Myocyte (in vitro differentiated cells): Measurements from ENCODE around the gene SLC16A13. TPM values are rescaled to one million over a fixed set of nuclear protein-coding genes. Genes with fewer than 3 reads are reported as not detected.
"Not testable (repeated sequence)": the region's sequence is repeated elsewhere in the genome, so short reads cannot be mapped to it uniquely, and the experiment has no call there.

Experiments used
- DNase-seq: peaks from one replicate; pipeline ENCODE4 v3.0.0-alpha.2; 2012; ENCODE audit warnings: low read depth
- total RNA-seq: library from RNA; depleted of rRNA; stranded (reverse); fragments of >200 nt; gene quantifications from 2 replicates; pipeline ENCODE4 v1.2.3, GENCODE V29; 2014

Gene SLC16A13
- total RNA-seq, 1 donor from 2014 or later: 0.75 TPM

DNA sequence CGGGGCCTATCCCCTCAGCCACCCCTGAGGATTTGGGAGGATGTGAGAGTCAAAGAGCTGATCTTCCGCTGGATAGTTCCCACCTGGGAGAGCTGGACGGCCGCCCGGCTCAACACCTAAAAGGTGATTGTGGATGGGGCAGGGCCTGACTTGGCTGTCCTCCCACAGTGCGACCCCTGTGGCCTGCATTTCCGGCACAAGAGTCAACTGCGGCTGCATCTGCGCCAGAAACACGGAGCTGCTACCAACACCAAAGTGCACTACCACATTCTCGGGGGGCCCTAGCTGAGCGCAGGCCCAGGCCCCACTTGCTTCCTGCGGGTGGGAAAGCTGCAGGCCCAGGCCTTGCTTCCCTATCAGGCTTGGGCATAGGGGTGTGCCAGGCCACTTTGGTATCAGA, 8.5 kb upstream of the SLC16A13 start:
- no peak for DNase-seq

DNA sequence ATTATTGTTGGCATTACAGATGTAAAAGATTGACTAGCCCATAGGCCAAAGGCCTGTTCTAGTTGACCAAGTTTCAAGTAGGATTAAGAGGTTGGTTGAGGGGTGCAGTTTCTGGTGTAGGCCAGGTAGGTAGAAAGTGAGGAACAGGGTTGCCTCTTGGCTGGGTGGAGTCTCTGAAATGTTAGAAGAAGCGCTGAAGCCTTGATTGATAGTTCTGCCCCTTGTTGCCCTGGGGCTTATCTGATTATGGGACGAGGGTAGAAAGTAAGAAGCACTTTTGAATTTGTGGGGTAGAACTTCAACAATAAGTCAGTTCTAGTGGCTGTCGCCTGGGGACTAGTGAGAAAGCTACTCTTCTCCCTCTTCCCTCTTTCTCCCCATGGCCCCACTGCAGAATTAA, 6.7 kb upstream of the SLC16A13 start:
- no peak for DNase-seq

DNA sequence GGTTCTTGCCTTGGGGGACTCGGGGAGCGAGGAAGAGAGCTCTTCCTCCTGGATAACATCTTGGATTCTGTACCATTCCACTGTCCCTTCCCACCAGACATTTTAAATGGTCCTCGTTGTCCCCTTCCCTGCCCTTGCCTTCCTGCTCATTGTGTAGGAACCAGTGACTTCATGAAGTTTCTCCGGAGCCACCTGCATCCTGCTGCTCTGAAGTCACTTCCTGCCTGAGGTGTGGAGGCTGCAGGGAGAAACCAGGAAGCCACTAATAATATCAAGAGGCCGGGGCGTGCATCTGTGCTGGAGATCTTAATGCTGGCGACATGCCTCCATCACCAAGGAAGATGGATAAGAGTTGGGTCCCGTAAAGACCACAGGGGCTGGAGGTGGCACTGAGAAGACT, 6.2 kb upstream of the SLC16A13 start:
- DNase-seq: no peak

DNA sequence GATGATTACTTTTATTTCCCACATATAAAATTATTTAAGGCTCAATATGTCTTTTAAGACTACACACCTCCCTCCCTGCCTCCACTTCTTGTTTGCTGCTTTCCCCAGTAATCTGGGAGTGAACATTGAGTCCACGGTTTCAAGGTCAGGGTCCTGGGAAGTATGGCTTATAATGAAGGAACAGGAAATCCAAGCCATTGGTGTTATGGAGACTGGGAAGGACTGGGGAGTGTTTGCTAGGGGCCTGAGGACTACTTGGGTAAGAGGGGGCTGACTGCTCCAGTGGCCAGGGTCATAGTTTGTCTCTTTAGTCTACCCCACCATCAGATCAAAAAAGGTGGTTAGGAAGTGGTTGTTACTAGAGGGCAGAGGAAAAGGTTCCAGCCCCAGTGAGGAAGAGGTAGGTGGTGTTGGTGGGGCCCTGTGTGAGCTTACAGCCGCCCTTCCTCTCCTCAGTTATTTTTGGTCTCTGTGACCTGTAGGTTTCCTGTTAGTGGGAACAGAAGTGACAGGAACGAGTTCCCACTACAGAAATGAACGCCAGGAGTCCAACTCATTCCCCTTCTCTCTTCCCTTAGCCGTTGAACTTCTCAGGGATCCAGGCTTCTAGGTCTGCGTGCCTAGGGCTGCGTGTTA, 742 bp upstream of the SLC16A13 start:
- DNase-seq: no peak

DNA sequence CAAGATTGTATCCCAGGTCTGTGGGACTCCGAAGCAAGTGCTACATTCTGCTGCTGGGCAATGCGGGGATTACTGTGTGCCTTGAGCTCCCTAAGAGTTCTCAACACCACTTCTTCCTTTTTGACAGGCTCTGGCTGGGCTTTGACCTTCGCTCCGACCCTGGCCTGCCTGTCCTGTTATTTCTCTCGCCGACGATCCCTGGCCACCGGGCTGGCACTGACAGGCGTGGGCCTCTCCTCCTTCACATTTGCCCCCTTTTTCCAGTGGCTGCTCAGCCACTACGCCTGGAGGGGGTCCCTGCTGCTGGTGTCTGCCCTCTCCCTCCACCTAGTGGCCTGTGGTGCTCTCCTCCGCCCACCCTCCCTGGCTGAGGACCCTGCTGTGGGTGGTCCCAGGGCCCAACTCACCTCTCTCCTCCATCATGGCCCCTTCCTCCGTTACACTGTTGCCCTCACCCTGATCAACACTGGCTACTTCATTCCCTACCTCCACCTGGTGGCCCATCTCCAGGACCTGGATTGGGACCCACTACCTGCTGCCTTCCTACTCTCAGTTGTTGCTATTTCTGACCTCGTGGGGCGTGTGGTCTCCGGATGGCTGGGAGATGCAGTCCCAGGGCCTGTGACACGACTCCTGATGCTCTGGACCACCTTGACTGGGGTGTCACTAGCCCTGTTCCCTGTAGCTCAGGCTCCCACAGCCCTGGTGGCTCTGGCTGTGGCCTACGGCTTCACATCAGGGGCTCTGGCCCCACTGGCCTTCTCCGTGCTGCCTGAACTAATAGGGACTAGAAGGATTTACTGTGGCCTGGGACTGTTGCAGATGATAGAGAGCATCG, 2.4 kb downstream of the SLC16A13 start:
- DNase-seq: no peak

DNA sequence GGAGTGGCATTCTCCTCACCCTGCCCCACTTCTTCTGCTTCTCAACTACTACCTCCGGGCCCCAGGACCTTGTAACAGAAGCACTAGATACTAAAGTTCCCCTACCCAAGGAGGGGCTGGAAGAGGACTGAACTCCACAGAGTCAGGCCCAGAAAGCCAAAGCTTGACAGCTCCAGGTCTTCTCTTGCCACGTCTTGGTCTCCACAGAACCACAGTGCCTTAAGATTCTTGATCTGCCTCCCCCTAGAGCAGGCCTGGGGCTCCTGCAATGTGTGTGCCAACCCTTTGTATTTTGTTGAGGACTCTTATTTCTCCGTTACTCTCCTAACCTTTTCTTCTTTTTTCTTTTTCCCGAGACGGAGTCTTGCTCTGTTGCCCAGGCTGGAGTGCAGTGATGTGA, 4.0 kb downstream of the SLC16A13 start:
- no peak for DNase-seq

DNA sequence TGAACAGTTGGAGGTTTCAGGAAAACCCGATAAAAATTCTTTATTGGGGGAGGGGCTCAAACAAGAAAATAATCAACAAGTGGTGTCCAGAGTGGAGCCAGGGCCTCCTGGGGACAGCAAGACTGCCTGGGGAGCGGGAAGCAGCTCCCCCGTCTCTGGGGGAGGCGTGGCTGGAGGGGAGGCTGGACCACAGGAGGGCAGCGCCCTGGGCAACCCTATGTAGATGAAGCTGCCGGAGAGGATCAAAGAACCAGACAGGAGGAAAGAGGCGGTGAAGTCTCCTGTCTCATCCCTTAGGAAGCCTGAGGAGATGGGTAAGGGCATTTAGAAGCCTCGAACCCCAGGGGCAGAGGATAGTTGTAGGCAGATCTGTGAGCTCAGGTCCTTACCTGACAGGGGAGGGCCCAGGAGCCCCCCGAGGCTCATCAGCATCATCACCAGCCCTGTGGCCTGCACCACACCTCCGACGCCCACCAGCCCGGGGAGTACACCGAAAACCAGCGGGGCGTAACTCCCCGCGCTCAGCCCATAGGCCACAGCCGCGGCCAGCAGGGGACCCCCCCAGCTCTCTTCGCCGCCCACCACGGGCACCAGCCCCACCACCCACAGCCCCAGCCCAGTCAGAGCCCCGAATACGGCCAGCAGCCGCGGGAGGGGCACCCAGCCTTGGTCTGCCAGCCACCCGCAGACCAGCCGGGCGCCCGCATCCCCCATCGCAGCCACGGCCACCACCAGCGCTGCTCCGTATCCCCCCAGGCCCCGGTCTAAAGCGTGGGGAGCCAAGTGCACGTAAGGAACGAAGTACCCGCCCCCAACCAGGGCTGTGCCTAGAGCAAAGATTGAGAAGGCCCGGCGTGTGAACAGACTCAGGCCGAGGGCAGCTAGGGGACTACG, 6.0 kb downstream of the SLC16A13 start:
- no peak for DNase-seq

DNA sequence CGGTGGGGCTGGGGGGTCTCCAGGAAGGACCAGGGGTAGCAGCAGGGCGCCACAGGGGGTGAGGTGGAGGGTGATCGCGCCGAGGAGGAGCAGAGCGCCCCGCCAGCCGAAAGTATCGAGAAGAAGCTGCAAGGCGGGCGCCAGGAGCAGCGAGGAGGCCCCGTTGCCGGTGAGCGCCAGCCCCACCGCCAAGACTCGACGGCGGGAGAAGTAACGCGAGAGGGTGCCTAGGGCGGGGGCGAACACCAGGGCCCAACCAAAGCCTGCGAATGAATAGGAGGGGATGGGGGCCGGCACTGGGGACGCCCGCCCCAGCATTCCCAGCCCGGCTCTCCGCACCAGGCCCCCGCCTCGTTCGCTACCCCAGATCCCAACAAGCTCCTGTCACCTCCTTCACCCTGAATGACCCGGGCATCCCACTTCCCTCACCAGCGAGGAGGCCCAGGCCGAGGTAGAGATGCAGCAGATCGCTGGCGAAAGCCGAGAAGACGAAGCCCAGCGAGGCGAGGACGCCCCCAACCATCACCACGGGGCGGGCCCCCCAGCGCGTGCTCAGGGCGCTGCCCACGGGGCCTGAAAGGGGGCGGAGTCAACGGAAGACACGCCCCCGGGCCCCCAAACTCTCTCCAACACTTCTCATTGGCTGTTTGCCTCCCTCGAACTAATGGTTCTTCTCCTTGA, 6.8 kb downstream of the SLC16A13 start:
- no peak for DNase-seq

DNA sequence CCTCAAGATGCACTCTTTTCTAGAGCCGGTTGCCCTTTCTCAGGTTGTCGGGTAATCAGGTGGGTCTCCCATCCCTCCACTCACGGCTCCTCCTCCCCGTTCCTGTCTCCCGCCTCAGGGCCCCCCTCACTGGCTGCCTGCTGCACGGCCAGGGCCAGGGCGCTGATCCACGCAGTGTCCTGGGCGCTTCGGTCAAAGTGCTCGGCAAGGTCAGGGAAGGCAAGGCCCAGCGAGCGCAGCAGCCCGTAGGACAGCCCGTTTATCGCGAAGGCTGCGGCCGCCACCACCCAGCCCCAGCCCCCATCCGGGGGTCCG, 7.3 kb downstream of the SLC16A13 start:
- no peak for DNase-seq

DNA sequence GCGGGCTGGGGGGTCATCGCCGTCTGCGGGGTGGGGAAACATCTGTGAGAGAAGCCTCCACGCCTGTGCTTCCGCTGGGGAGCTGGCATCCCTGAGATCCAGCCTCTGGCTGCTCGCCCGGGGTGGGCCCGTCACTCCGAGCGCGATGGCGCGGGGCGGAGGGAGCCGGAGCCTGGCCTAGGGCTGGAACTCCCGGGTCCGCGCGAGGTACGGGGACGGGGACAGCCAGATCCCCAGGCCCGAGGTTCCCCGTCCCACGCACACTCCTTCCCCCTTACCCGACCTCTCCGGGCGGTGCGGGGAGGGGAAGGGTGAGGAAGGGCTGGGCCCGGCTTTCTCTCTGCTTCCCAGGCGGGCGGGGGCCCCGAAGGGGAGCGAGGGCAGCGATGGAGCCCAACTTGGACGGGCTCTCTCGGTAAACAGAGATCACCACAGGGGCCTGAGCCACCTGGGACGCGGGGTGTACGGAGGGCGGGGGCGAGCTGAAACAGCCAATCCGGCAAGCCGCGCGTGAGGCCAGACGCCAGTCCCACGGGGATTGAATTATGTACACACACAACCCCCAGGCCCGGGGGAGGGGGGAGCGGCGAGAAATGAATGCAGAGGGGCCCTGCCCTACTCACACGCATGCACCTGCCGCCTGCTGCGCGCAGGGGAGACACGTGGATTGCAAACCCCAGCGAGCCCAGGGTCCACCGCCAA, 7.8 kb downstream of the SLC16A13 start, which contains the start of gene SLC16A11:
SLC16A11 (minus strand) TSS at position 596 of the 702 bp plus-strand sequence; CDS start at position 17, 579 bp downstream.
- peak; percentile 43 for DNase-seq

DNA sequence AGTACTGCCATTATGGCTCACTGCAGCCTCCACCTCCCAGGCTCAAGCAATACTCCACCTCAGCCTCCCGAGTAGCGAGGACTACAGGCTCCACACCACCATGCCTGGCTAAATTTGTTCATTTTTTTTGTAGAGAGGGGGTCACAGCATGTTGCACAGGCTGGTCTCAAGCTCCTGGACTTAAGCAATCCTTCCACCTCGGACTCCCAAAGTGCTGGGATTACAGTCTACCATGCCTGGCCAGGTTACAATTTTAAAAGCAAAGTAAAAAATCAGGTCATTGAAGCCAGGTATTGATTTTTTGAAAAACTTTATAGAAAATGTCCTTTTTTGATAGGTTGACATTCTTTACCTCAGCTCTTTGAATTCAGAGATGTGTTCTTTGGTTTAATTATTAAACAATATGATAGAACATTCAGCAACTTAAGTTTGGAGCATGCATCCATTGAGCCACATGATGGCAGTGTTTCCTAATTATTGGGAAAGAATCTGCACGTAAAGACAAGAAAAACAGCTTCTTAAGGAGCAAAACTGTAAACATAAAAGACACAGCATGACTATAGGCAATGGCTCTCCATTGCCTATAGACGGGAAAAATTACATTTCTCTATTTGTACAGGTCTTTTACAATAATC, 9.8 kb downstream of the SLC16A13 start:
- peak; percentile 79 for DNase-seq

DNA sequence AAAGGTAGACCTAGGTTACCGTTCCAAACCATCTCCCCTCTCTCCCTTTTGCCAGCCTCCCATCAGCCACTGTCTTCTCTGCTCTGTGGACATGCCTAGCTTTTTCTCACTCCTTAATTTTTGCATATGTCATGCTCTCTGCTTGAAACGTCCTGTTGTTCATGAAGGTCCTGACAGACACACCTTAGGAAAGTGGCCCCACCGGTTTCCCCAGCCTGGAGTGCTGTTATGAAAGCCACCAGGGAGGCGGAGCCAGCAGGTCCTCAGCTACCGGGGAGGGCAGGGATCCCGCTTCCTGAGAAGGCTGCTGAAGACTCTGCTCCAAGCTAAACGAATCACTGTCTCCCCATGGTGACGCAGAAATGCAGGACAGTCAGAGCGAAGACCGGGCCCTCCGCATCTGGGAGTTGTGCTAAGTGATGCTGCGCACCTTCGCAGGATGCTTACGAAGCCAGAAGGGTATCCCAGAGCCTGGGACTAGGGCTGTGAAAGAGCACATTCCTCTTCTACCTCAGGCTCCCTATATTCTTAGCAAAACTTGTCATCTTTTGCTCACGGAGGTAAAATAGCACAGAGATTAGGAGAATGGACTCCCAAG, 10.4 kb downstream of the SLC16A13 start:
- no peak for DNase-seq

DNA sequence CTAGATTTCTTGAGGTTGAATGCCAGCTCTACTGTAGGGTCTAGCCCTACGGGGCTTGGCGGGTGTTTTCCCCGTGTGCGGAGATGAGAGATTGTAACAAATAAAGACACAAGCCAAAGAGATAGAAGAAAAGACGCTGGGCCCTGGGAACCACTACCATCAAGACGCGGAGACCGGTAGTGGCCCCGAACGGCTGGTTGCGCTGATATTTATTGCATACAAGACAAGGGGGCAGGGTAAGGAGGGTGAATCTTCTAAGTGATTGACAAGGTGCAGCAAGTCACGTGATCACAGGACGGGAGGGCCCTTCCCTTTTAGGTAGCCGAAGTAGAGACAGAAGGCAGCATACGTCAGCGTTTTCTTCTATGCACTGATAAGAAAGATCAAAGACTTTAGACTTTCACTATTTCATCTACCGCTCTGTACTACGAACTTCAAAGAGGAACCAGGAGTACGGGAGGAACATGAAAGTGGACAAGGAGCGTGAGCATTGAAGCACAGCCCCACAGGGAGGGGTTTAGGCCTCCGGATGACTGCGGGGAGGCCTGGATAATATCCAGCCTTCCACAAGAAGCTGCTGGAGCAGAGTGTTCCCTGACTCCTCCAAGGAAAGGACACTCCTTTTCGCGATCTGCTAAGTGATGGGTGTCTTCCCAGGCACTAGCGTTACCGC, 11.0 kb downstream of the SLC16A13 start:
- not testable (repeated sequence) for DNase-seq

DNA sequence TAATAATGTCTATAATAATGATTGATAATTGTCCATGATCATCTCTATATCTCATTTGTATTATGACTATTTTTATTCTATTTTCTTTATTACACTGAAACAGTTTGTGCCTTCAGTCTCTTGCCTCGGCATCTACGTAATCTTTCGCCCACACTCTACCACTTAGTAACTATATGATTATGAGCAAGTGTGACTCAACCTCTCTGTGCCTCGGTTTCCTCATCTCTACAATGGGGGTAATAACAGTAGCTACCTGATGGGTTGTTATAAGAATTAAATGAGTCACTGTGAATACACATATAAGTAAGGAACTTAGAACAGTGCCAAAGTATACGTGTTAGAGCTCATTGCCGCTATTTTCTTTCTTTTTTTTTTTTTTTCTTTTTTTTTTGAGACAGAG, 11.8 kb downstream of the SLC16A13 start:
- DNase-seq: no peak

DNA sequence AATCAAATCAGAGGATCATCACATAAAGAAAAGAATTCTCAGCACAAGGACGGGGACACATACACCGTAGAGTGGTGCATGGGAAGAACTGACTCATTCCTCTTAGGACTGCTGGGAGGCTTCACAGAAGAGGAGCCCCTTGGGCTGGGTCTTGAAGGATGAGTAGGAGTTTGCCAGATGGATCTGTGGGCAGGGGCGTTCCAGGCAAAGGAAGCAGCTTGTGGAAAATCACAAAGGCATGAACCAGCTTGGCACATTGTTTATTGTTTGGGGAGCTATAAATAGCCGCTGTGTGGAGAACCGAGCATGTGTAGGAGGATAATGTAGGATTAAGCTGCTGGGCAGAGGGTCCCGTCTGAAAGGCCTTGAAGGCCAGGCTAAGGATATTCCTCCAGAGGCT, 13.2 kb downstream of the SLC16A13 start:
- DNase-seq: peak; percentile 57

DNA sequence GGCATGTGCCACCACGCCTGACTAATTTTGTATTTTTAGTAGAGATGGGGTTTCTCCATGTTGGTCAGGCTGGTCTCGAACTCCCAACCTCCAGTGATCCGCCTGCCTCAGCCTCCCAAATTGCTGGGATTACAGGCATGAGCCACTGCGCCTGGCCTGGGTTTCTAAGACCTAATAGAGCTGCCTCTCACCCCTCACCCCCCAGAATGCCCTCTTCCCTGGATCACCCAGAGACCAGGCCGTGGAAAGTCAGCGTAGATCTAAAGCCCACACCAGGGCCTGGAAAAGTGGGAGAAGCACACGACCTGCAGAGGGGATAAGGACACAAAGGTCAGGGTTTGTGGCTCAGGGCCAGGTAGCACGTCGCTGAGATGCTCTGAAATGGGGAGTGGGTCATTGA, 14.8 kb downstream of the SLC16A13 start:
- DNase-seq: not testable (repeated sequence)

DNA sequence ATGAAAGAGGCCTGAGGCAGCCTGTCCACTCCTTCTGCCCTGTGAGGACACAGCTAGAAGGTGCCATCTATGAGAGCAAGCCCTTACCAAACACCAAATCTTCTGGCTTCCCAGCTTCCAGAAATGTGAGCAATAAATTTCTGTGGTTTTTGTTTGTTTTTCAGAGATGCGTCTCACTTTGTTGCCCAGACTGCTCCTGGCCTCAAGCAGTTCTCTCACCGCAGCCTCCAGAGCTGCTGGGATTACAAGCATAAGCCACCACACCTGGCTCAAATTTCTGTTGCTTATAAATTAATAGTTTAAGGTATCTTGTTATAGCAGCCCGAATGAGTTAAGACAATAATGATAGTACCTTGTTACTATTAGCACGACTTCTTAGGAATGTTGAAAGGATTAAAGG, 20.6 kb downstream of the SLC16A13 start:
- peak; percentile 63 for DNase-seq

DNA sequence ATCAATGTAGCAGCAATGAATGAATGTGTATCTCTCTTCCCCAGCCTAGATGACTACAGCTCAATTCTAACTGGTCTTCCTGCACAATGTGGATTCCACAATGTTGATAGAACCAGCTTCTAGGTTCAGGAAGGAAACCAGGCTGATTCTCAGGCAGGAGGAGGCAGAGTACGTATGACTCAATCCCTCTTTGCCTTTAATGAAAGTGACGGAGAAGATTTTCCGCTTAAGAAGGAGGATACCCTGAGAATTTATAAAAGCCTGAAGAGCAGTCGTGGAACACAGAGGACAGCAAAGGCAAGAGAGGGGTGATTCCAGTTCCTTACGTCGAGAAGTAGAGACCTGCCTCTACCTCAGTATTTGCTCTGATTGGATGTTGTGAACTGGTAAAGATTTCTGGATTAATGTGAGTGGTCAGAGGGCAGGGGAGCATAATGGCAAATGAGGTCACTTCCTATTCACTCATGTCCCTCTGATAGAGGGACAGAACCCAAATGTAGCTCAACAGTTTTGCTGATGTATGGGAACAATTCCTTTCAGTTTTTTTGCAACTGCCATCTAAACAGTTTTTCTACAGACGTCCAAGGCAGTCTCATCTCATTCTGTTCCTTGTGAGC, 23.1 kb downstream of the SLC16A13 start:
- no peak for DNase-seq
